ENCODE results near the gene LUM.
A peak's percentile ranks its signal among the peaks of the same experiment; 100 is the strongest.

LUM gene, protein sequence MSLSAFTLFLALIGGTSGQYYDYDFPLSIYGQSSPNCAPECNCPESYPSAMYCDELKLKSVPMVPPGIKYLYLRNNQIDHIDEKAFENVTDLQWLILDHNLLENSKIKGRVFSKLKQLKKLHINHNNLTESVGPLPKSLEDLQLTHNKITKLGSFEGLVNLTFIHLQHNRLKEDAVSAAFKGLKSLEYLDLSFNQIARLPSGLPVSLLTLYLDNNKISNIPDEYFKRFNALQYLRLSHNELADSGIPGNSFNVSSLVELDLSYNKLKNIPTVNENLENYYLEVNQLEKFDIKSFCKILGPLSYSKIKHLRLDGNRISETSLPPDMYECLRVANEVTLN

DNA sequence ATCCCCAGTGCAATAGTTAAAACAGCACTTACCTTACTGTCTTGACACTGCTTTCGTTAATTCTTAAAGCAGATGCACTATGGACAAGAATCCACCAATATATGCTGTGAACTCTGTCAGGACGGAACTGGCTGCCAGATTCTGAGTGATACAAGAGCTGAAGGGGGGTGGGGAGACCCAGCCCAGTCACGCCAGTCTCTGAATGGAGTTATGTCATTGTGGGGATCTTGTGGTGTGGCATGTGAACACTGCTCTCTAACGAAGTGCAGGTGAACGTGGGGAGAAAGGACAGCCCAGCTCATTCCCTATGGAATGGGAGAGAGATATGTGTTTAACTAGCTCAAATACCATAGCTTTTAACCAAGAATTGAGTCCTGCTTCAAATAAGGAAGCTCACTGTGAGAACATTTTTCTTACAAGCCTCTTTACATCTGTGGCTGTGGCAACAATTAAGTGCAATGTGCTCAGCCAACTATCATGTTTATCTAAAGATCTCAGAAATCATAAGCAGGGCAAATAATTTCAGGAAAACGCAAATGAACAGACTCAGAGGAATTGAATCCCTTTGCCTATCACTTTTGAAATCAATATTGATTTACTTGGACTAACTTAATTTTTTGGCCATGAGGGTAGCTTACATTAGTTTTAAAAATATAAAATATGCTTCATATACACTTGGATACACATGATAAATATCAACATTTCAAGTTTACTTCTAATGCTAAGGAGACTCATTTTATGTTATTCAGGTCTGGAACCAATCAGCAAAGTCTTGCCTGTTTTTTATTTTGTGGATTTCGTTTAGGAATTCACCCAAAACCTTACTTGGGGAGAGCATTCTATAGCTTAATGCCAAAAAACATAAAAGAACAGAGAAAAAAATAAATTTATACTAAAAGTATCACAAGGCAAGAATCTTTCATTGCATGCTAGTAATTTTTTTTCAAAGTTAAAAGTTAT lies at the start of gene LUM:
TSS of gene LUM (minus strand) at position 129 of the 960 bp plus-strand sequence. CDS start 2,515 bp downstream, outside the sequence.
- peak within 1 kb of the TSS; percentile 38 for H3K4me3 ChIP-seq (ENCODE audit: low read length)
- no peaks in the 10 kb centered on the region for H3K36me3 ChIP-seq (ENCODE audit: control insufficient read depth, insufficient read depth, low read length)
- H3K9ac ChIP-seq (ENCODE audit: low read length): no peak within 1 kb of the TSS
- peak within 1 kb of the TSS; percentile 27 for H3K27ac ChIP-seq (ENCODE audit: low read depth, low read length)
- no peaks in the 10 kb centered on the region for H3K27me3 ChIP-seq (ENCODE audit: control insufficient read depth, insufficient read depth, low read length)
- no peaks in the 10 kb centered on the region for H3K4me1 ChIP-seq (ENCODE audit: control insufficient read depth, insufficient read depth, low read length)

DNA sequence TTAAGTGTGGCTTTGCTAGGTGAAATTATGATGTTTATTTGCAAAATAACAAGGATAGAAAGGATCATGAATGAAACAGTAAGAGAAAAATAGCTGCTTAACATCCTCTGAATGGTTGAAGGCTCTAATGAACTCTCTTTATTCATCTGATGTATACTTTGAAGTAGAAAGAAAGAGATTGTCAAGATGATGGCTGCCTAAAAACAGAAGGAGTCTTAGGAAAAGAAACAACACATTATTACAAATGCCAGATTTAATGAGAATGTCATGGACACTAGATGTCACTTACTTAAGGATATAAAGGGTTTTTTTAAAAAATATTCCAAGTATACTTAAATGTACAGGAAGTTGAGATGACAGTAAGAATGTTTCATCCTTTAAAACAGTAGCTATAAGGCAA lies 49.7 kb upstream of the LUM start:
- Histone ChIP-seq H3K27me3 (ENCODE audit: control insufficient read depth, insufficient read depth, low read length) (no peaks in the 10 kb centered on the region), H3K36me3 (ENCODE audit: control insufficient read depth, insufficient read depth, low read length) (no peaks in the 10 kb centered on the region), H3K9ac (ENCODE audit: low read length) (no peak overlapping the region), H3K4me1 (ENCODE audit: control insufficient read depth, insufficient read depth, low read length) (no peaks in the 10 kb centered on the region), H3K4me3 (ENCODE audit: low read length) (no peak overlapping the region), H3K27ac (ENCODE audit: low read depth, low read length) (no peak overlapping the region)

DNA sequence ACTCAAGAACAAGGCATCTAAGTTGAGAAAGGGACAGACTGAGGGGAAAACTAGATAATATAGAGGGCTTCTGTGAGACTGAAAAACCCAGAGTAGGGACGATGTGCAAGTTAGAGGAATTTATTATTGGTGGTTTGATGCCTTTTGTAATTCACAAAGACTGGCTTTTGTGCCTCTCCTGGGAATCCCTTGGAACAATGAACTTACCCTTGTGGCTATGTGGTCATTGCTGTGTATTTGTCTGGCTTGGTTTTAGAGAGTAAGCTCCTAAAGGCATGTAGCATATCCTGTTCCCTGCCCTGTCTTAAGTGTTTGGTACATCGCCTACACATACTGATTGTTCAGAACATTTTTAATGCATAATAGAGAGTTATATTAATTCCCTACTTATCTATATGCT lies 44.7 kb upstream of the LUM start:
- H3K9ac ChIP-seq (ENCODE audit: low read length): no peak overlapping the region
- H3K36me3 ChIP-seq (ENCODE audit: control insufficient read depth, insufficient read depth, low read length): no peaks in the 10 kb centered on the region
- H3K4me1 ChIP-seq (ENCODE audit: control insufficient read depth, insufficient read depth, low read length): no peaks in the 10 kb centered on the region
- H3K4me3 ChIP-seq (ENCODE audit: low read length): no peak overlapping the region
- H3K27me3 ChIP-seq (ENCODE audit: control insufficient read depth, insufficient read depth, low read length): no peaks in the 10 kb centered on the region
- no peak overlapping the region for H3K27ac ChIP-seq (ENCODE audit: low read depth, low read length)

DNA sequence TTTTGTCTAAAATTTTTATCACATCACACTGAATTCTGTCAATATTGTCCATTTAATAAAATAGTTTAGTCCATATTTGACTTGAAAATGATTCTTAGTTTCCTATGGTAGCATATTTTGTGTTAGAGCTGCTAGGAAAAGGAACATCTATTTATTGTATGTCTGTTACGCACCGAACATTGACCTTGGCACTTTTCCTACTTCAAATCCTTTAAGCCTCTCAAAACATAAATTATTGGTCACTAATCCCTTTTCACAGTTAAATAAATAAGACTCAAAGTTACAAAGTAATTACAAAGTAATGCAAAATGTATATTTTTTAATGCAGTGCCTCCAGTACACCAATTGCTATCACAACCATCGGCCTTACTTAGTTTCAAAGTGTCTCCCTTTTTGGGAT lies 42.8 kb upstream of the LUM start:
- no peak overlapping the region for H3K27ac ChIP-seq (ENCODE audit: low read depth, low read length)

GRCh38 chr12:91144053-91144452 lies 32.8 kb upstream of the LUM start:
- Histone ChIP-seq H3K27me3 (ENCODE audit: control insufficient read depth, insufficient read depth, low read length) (no peaks in the 10 kb centered on the region), H3K4me3 (ENCODE audit: low read length) (no peak overlapping the region), H3K27ac (ENCODE audit: low read depth, low read length) (peak overlapping the region; percentile 34), H3K4me1 (ENCODE audit: control insufficient read depth, insufficient read depth, low read length) (peaks cover 26% of the 10 kb centered on the region), H3K36me3 (ENCODE audit: control insufficient read depth, insufficient read depth, low read length) (no peaks in the 10 kb centered on the region), H3K9ac (ENCODE audit: low read length) (no peak overlapping the region)

More for the DNA sequence above, 42.8 kb upstream of the LUM start:
- Histone ChIP-seq H3K4me3 (ENCODE audit: low read length) (no peak overlapping the region), H3K4me1 (ENCODE audit: control insufficient read depth, insufficient read depth, low read length) (no peaks in the 10 kb centered on the region), H3K9ac (ENCODE audit: low read length) (no peak overlapping the region), H3K27me3 (ENCODE audit: control insufficient read depth, insufficient read depth, low read length) (no peaks in the 10 kb centered on the region), H3K36me3 (ENCODE audit: control insufficient read depth, insufficient read depth, low read length) (no peaks in the 10 kb centered on the region)

GRCh38 chr12:91143206-91143605 lies 31.9 kb upstream of the LUM start:
- Histone ChIP-seq H3K27me3 (ENCODE audit: control insufficient read depth, insufficient read depth, low read length) (no peaks in the 10 kb centered on the region), H3K4me3 (ENCODE audit: low read length) (no peak overlapping the region), H3K4me1 (ENCODE audit: control insufficient read depth, insufficient read depth, low read length) (peaks cover 28% of the 10 kb centered on the region), H3K9ac (ENCODE audit: low read length) (no peak overlapping the region), H3K27ac (ENCODE audit: low read depth, low read length) (peak overlapping the region; percentile 18), H3K36me3 (ENCODE audit: control insufficient read depth, insufficient read depth, low read length) (no peaks in the 10 kb centered on the region)

DNA sequence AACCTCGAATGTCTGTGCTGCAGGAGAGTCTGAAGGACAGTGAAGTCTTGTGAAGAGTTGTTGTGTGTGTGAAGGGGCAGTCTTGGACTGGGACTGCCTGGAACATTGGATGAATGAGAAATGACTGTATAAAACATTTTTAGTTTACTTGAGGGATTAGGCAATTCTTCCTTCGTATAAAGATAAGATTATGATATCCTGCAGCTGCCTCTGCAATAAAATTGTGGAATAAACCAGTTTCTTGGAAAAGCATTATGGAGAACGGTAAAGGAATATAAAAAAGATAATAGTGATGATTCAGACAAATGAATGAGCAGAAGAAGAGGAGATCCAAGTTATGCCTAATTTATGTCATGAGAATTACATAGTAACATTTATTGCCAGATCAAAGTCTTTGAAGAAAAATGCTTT lies 30.9 kb upstream of the LUM start:
- no peak overlapping the region for H3K9ac ChIP-seq (ENCODE audit: low read length)
- H3K4me3 ChIP-seq (ENCODE audit: low read length): no peak overlapping the region
- H3K27me3 ChIP-seq (ENCODE audit: control insufficient read depth, insufficient read depth, low read length): no peaks in the 10 kb centered on the region
- no peaks in the 10 kb centered on the region for H3K36me3 ChIP-seq (ENCODE audit: control insufficient read depth, insufficient read depth, low read length)
- peaks cover 32% of the 10 kb centered on the region for H3K4me1 ChIP-seq (ENCODE audit: control insufficient read depth, insufficient read depth, low read length)
- peak overlapping the region; percentile 60 for H3K27ac ChIP-seq (ENCODE audit: low read depth, low read length)

DNA sequence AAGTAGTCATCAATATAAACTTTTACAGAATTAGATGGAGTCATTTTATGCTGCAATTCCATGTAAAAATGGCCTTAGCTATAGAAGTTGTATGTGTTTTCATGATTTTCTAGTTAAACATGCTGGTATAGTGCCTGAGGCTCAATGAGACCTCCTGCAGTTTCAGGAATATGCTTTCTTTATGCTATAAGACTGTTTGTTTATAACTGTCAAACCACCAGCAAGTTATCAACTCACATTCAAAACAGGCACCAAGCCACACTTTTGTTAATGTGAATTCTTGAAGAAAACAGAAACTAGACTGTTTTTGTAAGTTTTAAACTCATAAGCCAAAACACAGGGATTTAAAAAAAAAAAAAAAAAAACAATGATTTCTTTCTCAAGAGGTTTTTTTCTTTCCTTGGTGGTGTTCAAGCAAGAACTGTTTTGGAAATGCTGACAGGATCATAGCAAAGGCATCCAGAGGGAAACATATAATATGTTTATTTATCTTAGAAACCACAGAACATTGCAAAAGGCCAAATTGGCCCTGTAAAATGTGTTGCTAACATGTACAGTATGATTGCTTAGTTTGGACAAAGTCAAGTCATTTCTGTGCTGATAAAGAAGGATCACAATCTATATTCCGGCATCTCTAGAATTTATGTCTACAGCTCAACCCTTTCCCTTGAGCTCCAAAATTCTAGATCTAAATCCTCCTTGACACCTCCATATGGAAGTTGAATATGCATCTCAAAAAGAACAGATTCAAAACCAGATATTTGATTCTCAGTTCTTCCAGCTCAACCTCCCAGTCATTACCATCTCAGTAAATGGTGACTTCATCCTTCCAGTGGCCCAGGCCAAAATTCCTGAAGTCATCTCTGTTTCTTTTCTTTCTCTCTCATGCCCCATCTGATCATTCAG lies 29.0 kb upstream of the LUM start:
- no peaks in the 10 kb centered on the region for H3K36me3 ChIP-seq (ENCODE audit: control insufficient read depth, insufficient read depth, low read length)
- peak overlapping the region; percentile 64 for H3K27ac ChIP-seq (ENCODE audit: low read depth, low read length)
- no peak overlapping the region for H3K4me3 ChIP-seq (ENCODE audit: low read length)
- H3K9ac ChIP-seq (ENCODE audit: low read length): no peak overlapping the region
- H3K27me3 ChIP-seq (ENCODE audit: control insufficient read depth, insufficient read depth, low read length): no peaks in the 10 kb centered on the region
- H3K4me1 ChIP-seq (ENCODE audit: control insufficient read depth, insufficient read depth, low read length): peaks cover 32% of the 10 kb centered on the region

GRCh38 chr12:91139286-91139685 lies 28.0 kb upstream of the LUM start:
- peaks cover 32% of the 10 kb centered on the region for H3K4me1 ChIP-seq (ENCODE audit: control insufficient read depth, insufficient read depth, low read length)
- no peak overlapping the region for H3K9ac ChIP-seq (ENCODE audit: low read length)
- no peaks in the 10 kb centered on the region for H3K27me3 ChIP-seq (ENCODE audit: control insufficient read depth, insufficient read depth, low read length)
- no peaks in the 10 kb centered on the region for H3K36me3 ChIP-seq (ENCODE audit: control insufficient read depth, insufficient read depth, low read length)
- no peak overlapping the region for H3K4me3 ChIP-seq (ENCODE audit: low read length)
- peak overlapping the region; percentile 64 for H3K27ac ChIP-seq (ENCODE audit: low read depth, low read length)

GRCh38 chr12:91138337-91138920 lies 27.1 kb upstream of the LUM start:
- H3K4me3 ChIP-seq (ENCODE audit: low read length): no peak overlapping the region
- no peaks in the 10 kb centered on the region for H3K27me3 ChIP-seq (ENCODE audit: control insufficient read depth, insufficient read depth, low read length)
- peak overlapping the region; percentile 41 for H3K27ac ChIP-seq (ENCODE audit: low read depth, low read length)
- H3K4me1 ChIP-seq (ENCODE audit: control insufficient read depth, insufficient read depth, low read length): peaks cover 29% of the 10 kb centered on the region
- no peaks in the 10 kb centered on the region for H3K36me3 ChIP-seq (ENCODE audit: control insufficient read depth, insufficient read depth, low read length)
- no peak overlapping the region for H3K9ac ChIP-seq (ENCODE audit: low read length)

DNA sequence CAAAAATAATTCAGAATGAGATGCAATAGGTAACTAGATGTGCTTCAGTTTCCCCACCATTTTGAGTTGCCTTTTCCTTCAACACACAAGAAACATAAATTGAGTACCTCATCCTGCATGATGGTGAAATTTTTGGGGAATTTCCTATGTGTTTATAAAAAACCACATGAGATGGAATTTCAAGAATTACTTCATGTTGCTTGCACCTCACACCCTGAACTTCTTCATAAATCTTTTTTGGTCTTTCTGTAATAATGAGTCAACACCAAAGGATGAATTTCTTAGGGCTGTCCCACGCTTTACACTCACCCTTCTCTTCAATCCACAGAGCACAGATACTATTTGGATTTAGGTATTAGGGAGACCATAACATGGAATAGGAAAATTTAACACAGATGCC lies 22.6 kb upstream of the LUM start:
- Histone ChIP-seq H3K9ac (ENCODE audit: low read length) (no peak overlapping the region), H3K27me3 (ENCODE audit: control insufficient read depth, insufficient read depth, low read length) (no peaks in the 10 kb centered on the region), H3K4me1 (ENCODE audit: control insufficient read depth, insufficient read depth, low read length) (peaks cover 6% of the 10 kb centered on the region), H3K4me3 (ENCODE audit: low read length) (no peak overlapping the region), H3K27ac (ENCODE audit: low read depth, low read length) (no peak overlapping the region), H3K36me3 (ENCODE audit: control insufficient read depth, insufficient read depth, low read length) (no peaks in the 10 kb centered on the region)

Measured in rectal smooth muscle tissue (tissue), 1 donor.